IMR-90 (cell line): ENCODE measurements around the gene CDR2L. TPM values are rescaled to one million over a fixed set of nuclear protein-coding genes. Genes with fewer than 3 reads are reported as not detected.

Experiments used
- ATAC-seq: fragments of 200-7000 bp; cut with Tn5 transposase; 2 replicates; pipeline ENCODE4 v1.9.1; 2020; ENCODE audit warnings: low read depth, mild to moderate bottlenecking, moderate library complexity
- BruUV-seq: library from RNA; stranded (reverse); fragments of 400-500 nt; replicated peaks from 2 replicates; lab custom pipeline; 2021; lab: Mats Ljungman, UMichigan
- CTCF ChIA-PET: fragments of 300-600 bp; formaldehyde crosslinking; extraction: SDS; loops from one replicate; lab custom pipeline; 2021; ENCODE audit warnings: antibody characterized with exemption; lab: Yijun Ruan, JAX
- POLR2A ChIA-PET: fragments of 300-600 bp; sonication (Branson Sonifier 250); formaldehyde crosslinking; loops from one replicate; lab custom pipeline; 2022; ENCODE audit warnings: antibody characterized with exemption; ENCODE audit not compliant: unreplicated experiment; lab: Charles Lee
- DNase-seq: peaks from one replicate; pipeline ENCODE4 v3.0.0; 2013
- H2AFZ ChIP-seq: replicated peaks from 2 replicates; pipeline ENCODE3; 2013; ENCODE audit warnings: low read length, mild to moderate bottlenecking; ENCODE audit not compliant: poor library complexity
- H2AK5ac ChIP-seq: 2 replicates; pipeline ENCODE4 v1.6.1; 2013; ENCODE audit warnings: low read depth, low read length, inconsistent platforms
- H2AK9ac ChIP-seq: replicated peaks from 2 replicates; pipeline ENCODE3; 2013; ENCODE audit warnings: mild to moderate bottlenecking, low read depth, low read length, moderate library complexity; ENCODE audit not compliant: poor library complexity
- H2BK120ac ChIP-seq: 2 replicates; pipeline ENCODE4 v1.6.1; 2013; ENCODE audit warnings: low read depth, low read length, inconsistent platforms
- H2BK15ac ChIP-seq: 3 replicates; pipeline ENCODE4 v1.6.1; 2013; ENCODE audit warnings: low read depth, low read length, inconsistent platforms
- H2BK20ac ChIP-seq: 2 replicates; pipeline ENCODE4 v1.6.1; 2013; ENCODE audit warnings: low read depth, mild to moderate bottlenecking, inconsistent platforms, low read length, moderate library complexity
- H2BK5ac ChIP-seq: 2 replicates; pipeline ENCODE4 v1.6.1; 2013; ENCODE audit warnings: mild to moderate bottlenecking, low read depth, low read length, inconsistent platforms; ENCODE audit not compliant: poor library complexity, severe bottlenecking
- H3K14ac ChIP-seq: replicated peaks from 2 replicates; pipeline ENCODE4 v1.6.1; 2013; ENCODE audit warnings: low read depth, low read length, inconsistent platforms
- H3K18ac ChIP-seq: 2 replicates; pipeline ENCODE4 v1.6.1; 2013; ENCODE audit warnings: low read depth, low read length, control low read depth
- H3K23ac ChIP-seq: 2 replicates; pipeline ENCODE4 v1.6.1; 2013; ENCODE audit warnings: low read depth, low read length, inconsistent platforms
- H3K27ac ChIP-seq: 2 replicates; pipeline ENCODE4 v1.5.1; 2013; ENCODE audit warnings: mild to moderate bottlenecking, control low read depth, low read length; ENCODE audit not compliant: insufficient read depth
- H3K27me3 ChIP-seq: 2 replicates; pipeline ENCODE4 v1.6.1; 2013; ENCODE audit warnings: low read length; ENCODE audit not compliant: control insufficient read depth, insufficient read depth
- H3K36me3 ChIP-seq: 2 replicates; pipeline ENCODE4 v1.6.1; 2013; ENCODE audit warnings: low read length, mixed read lengths; ENCODE audit not compliant: control insufficient read depth, insufficient read depth
- H3K4ac ChIP-seq: 2 replicates; pipeline ENCODE4 v1.6.1; 2013; ENCODE audit warnings: low read depth, low read length, inconsistent platforms
- H3K4me1 ChIP-seq: 2 replicates; pipeline ENCODE4 v1.6.1; 2013; ENCODE audit warnings: low read length, mixed read lengths; ENCODE audit not compliant: control insufficient read depth, insufficient read depth
- H3K4me2 ChIP-seq: 2 replicates; pipeline ENCODE4 v1.6.1; 2013; ENCODE audit warnings: low read depth, mild to moderate bottlenecking, control low read depth, low read length, moderate library complexity
- H3K4me3 ChIP-seq: 2 replicates; pipeline ENCODE4 v1.5.1; 2013; ENCODE audit warnings: low read depth, mild to moderate bottlenecking, control low read depth, low read length, moderate library complexity; ENCODE audit not compliant: insufficient read depth
- H3K56ac ChIP-seq: 2 replicates; pipeline ENCODE4 v1.6.1; 2013; ENCODE audit warnings: low read length, inconsistent platforms; ENCODE audit not compliant: insufficient read depth; ENCODE audit errors: extremely low read depth
- H3K79me1 ChIP-seq, 2 experiments: 2 replicates each; pipeline ENCODE4 v1.6.1; 2013; ENCODE audit warnings: low read length in 2 of 2, inconsistent platforms in 1 of 2, low read depth in 1 of 2
- H3K9ac ChIP-seq: 2 replicates; pipeline ENCODE4 v1.6.1; 2013; ENCODE audit warnings: low read depth, low read length, control low read depth
- H3K9me1 ChIP-seq: 2 replicates; pipeline ENCODE4 v1.6.1; 2013; ENCODE audit warnings: low read length, inconsistent platforms; ENCODE audit not compliant: insufficient read depth
- H3K9me3 ChIP-seq: 2 replicates; pipeline ENCODE4 v1.6.1; 2013; ENCODE audit warnings: low read length; ENCODE audit not compliant: control insufficient read depth, insufficient read depth
- H4K20me1 ChIP-seq: 2 replicates; pipeline ENCODE4 v1.6.1; 2013; ENCODE audit warnings: low read length, inconsistent platforms; ENCODE audit not compliant: insufficient read depth
- H4K5ac ChIP-seq: 2 replicates; pipeline ENCODE4 v1.6.1; 2013; ENCODE audit warnings: mild to moderate bottlenecking, low read depth, low read length, control low read depth
- H4K8ac ChIP-seq, 2 experiments: 2 replicates each; pipeline ENCODE4 v1.6.1; 2013; ENCODE audit warnings: low read depth in 2 of 2, low read length in 2 of 2, control low read depth in 1 of 2, inconsistent platforms in 1 of 2
- H4K91ac ChIP-seq: 2 replicates; pipeline ENCODE4 v1.6.1; 2013; ENCODE audit warnings: low read depth, low read length, inconsistent platforms; ENCODE audit not compliant: insufficient read depth
- BHLHE40 ChIP-seq: fragments of 150-350 bp; IDR thresholded peaks from 2 replicates; pipeline ENCODE4 v1.6.1; 2016; ENCODE audit warnings: mild to moderate bottlenecking, low read depth, low read length
- CEBPB ChIP-seq: IDR thresholded peaks from 2 replicates; pipeline ENCODE4 v1.6.1; 2012; ENCODE audit warnings: low read depth, low read length, improper control_type of control experiment
- CHD1 ChIP-seq: IDR thresholded peaks from 2 replicates; pipeline ENCODE4 v1.6.1; 2012; ENCODE audit warnings: low read depth, low read length, improper control_type of control experiment
- MAFK ChIP-seq: IDR thresholded peaks from 2 replicates; pipeline ENCODE4 v1.6.1; 2012; ENCODE audit warnings: low read depth, low read length, improper control_type of control experiment
- NFE2L2 ChIP-seq: fragments of 150-350 bp; IDR thresholded peaks from 2 replicates; pipeline ENCODE4 v1.6.1; 2016; ENCODE audit warnings: low read depth, mild to moderate bottlenecking, low read length
- POLR2A ChIP-seq: IDR thresholded peaks from 2 replicates; pipeline ENCODE4 v1.6.1; 2012; ENCODE audit warnings: mild to moderate bottlenecking, low read depth, low read length
- SMC3 ChIP-seq: fragments of 150-350 bp; IDR thresholded peaks from 2 replicates; pipeline ENCODE4 v1.6.1; 2016; ENCODE audit warnings: low read depth, mild to moderate bottlenecking, antibody characterized with exemption, low read length, moderate library complexity
- USF2 ChIP-seq: fragments of 150-350 bp; IDR thresholded peaks from 2 replicates; pipeline ENCODE4 v1.6.1; 2017; ENCODE audit warnings: mild to moderate bottlenecking, antibody characterized with exemption, low read length, low read depth
- WGBS, 2 experiments: methylation state at CpG; one replicate each; pipeline versions ENCODE4 v1.1.5 to v1.1.7; 2013; ENCODE audit warnings: missing lambda C conversion rate in 2 of 2; ENCODE audit not compliant: insufficient read length in 1 of 2; ENCODE audit errors: extremely low coverage in 2 of 2; 5-methylcytosine and 5-hydroxymethylcytosine counted together
- dilution Hi-C: fragments of 300-500 bp; cut with HindIII; formaldehyde crosslinking; loops from one replicate; pipeline ENCODE4 v1.14.3; 2018; ENCODE audit warnings: low sequenced_read_pairs; ENCODE audit not compliant: unreplicated experiment
- in situ Hi-C: fragments of 300-500 bp; cut with MboI; formaldehyde crosslinking; loops from 3 replicates; pipeline ENCODE4 v1.14.3; 2019; ENCODE audit warnings: low sequenced_read_pairs, inconsistent platforms, mixed read lengths
- intact Hi-C: fragments of 100-400 bp; cut with micrococcal nuclease; formaldehyde crosslinking; loops from 2 replicates; pipeline ENCODE4 v1.10.0; 2022
- polyA plus RNA-seq, 3 experiments: library from polyadenylated mRNA; depleted of rRNA; stranded (reverse); fragments of >200 nt; gene quantifications; 2 replicates each; pipeline ENCODE4 v1.2.3, GENCODE V29; 2012; ENCODE audit warnings: low replicate concordance in 1 of 3
- total RNA-seq: library from RNA; depleted of rRNA; stranded (reverse); fragments of >200 nt; gene quantifications from 2 replicates; pipeline ENCODE4 v1.2.3, GENCODE V29; 2012
- TF ChIP-seq, protein P1 (sequence below): fragments of 150-350 bp; IDR thresholded peaks from 2 replicates; pipeline ENCODE4 v1.6.1; 2016; ENCODE audit warnings: low read depth, mild to moderate bottlenecking, low read length, moderate library complexity, borderline replicate concordance

CDR2L gene
- total and polyA plus RNA-seq, 2 of the 4 experiments (the other 2 are of a cell fraction): 5.7 to 18.9 TPM

DNA sequence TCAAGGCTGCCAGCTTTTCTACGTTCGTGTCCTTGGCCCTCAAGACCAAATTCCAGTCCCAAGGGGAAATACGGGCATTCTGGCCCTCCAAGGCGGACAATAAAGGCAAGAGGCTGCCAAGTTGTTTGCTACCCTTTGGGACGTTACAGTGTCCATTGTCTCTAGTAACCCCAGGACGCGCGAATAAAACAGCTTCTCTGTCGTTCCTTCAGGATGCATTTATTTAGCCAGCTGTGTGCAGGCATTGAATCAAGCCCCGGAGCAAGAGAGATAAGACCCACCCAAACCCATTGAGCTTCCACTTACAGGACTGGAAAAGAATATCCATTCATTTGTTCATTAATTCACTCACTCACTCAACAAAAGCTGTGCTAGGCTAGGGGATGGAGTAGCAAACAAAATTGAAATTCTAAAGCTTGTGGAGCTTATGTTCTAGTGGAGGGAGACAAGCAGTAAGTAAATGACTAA lies 25.7 kb downstream of the CDR2L start:
- CTCF ChIA-PET: interaction anchor here (0.6 to 2.4 kb wide), 6 partner anchors 22 to 189 kb away, joined by 3 to 8 read pairs (median 4); partner anchors contain the start of gene USH1G
- TF ChIP-seq, protein P1, sequence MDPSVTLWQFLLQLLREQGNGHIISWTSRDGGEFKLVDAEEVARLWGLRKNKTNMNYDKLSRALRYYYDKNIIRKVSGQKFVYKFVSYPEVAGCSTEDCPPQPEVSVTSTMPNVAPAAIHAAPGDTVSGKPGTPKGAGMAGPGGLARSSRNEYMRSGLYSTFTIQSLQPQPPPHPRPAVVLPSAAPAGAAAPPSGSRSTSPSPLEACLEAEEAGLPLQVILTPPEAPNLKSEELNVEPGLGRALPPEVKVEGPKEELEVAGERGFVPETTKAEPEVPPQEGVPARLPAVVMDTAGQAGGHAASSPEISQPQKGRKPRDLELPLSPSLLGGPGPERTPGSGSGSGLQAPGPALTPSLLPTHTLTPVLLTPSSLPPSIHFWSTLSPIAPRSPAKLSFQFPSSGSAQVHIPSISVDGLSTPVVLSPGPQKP: no peak
- TF ChIP-seq MAFK (no peak), USF2 (no peak), POLR2A (no peak), SMC3 (no peak), BHLHE40 (no peak), NFE2L2 (no peak), CEBPB (no peak), CHD1 (no peak)
- dilution Hi-C loops (no loop called here), intact Hi-C loops (loop anchor here (2.0 kb wide), 1 partner anchor 24 kb away; no protein-coding TSS in a partner anchor), in situ Hi-C loops (no loop called here)
- Histone ChIP-seq H4K5ac (peak overlapping the region; percentile 65), H3K23ac (peak overlapping the region; percentile 83), H3K27me3 (no peaks in the 10 kb centered on the region), H2BK120ac (no peak overlapping the region), H2BK5ac (peak overlapping the region; percentile 48), H3K4me1 (peaks cover 6% of the 10 kb centered on the region), H3K79me1 (peaks cover 13 to 31% of the 10 kb centered on the region in 2 experiments), H3K9me1 (0 out of 2 replicates have a peak, but pooled peaks cover 4% of the 10 kb centered on the region), H2AK5ac (no peak overlapping the region), H3K14ac (peak overlapping the region; percentile 68), H2BK20ac (no peak overlapping the region), H4K20me1 (no peaks in the 10 kb centered on the region), H4K8ac (peak overlapping the region; percentile 86 to 95), H3K18ac (peak overlapping the region; percentile 15), H3K36me3 (peaks cover 3% of the 10 kb centered on the region; the same call in 1 of the 2 replicates), H2BK15ac (no peak overlapping the region), H3K9ac (peak overlapping the region; percentile 93), H3K56ac (peak overlapping the region; percentile 80), H3K4me3 (peak overlapping the region; percentile 84), H2AK9ac (peak overlapping the region; percentile 83), H3K4ac (peak overlapping the region; percentile 88), H3K9me3 (no peaks in the 10 kb centered on the region), H2AFZ (peak overlapping the region; percentile 96), H3K27ac (peak overlapping the region; percentile 86), H4K91ac (peak overlapping the region; percentile 51), H3K4me2 (peak overlapping the region; percentile 77)
- POLR2A ChIA-PET: interaction anchor here (0.6 to 2.2 kb wide), 4 partner anchors 10 to 107 kb away, joined by 3 to 8 read pairs (median 7); partner anchors contain the start of gene CDR2L
- no peak for ATAC-seq
- DNase-seq: no peak
- BruUV-seq: no TSS peak
- WGBS, 2 experiments: 0% methylated on average over 3 of the region's 10 CpGs; no CpG with 5 or more reads in 1 of the 2 experiments
